WI38 (cell line): Measurements from ENCODE around the gene CCDC78.

Experiments
- H3K4me3 ChIP-seq: 2 replicates; pipeline ENCODE4 v1.5.1; 2011; ENCODE audit warnings: low read depth, mild to moderate bottlenecking, control low read depth, low read length
- TF ChIP-seq, protein P1 (sequence below): IDR thresholded peaks from 2 replicates; pipeline ENCODE4 v1.5.1; 2012; ENCODE audit warnings: low read depth, mild to moderate bottlenecking, control low read depth, low read length

CCDC78 gene

DNA sequence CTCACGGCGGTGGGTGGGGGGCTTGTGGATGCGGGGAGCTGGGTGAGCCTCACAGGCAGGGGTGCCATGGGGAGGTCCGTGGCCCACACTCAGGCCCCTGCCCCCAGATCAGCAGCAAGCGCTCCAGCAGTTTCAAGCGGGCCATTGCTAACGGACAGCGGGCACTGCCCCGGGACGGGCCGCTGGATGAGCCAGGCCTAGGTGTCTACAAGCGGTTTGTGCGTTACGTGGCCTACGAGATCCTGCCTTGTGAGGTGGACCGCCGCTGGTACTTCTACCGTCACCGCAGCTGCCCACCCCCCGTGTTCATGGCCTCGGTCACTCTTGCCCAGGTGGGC, 49.7 kb downstream of the CCDC78 start:
- TF ChIP-seq, protein P1, sequence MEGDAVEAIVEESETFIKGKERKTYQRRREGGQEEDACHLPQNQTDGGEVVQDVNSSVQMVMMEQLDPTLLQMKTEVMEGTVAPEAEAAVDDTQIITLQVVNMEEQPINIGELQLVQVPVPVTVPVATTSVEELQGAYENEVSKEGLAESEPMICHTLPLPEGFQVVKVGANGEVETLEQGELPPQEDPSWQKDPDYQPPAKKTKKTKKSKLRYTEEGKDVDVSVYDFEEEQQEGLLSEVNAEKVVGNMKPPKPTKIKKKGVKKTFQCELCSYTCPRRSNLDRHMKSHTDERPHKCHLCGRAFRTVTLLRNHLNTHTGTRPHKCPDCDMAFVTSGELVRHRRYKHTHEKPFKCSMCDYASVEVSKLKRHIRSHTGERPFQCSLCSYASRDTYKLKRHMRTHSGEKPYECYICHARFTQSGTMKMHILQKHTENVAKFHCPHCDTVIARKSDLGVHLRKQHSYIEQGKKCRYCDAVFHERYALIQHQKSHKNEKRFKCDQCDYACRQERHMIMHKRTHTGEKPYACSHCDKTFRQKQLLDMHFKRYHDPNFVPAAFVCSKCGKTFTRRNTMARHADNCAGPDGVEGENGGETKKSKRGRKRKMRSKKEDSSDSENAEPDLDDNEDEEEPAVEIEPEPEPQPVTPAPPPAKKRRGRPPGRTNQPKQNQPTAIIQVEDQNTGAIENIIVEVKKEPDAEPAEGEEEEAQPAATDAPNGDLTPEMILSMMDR: no peak
- no peak overlapping the region for H3K4me3 ChIP-seq

GRCh38 chr16:675884-676564, 50.2 kb downstream of the CCDC78 start:
- no peak overlapping the region for H3K4me3 ChIP-seq
- TF ChIP-seq, protein P1: no peak

DNA sequence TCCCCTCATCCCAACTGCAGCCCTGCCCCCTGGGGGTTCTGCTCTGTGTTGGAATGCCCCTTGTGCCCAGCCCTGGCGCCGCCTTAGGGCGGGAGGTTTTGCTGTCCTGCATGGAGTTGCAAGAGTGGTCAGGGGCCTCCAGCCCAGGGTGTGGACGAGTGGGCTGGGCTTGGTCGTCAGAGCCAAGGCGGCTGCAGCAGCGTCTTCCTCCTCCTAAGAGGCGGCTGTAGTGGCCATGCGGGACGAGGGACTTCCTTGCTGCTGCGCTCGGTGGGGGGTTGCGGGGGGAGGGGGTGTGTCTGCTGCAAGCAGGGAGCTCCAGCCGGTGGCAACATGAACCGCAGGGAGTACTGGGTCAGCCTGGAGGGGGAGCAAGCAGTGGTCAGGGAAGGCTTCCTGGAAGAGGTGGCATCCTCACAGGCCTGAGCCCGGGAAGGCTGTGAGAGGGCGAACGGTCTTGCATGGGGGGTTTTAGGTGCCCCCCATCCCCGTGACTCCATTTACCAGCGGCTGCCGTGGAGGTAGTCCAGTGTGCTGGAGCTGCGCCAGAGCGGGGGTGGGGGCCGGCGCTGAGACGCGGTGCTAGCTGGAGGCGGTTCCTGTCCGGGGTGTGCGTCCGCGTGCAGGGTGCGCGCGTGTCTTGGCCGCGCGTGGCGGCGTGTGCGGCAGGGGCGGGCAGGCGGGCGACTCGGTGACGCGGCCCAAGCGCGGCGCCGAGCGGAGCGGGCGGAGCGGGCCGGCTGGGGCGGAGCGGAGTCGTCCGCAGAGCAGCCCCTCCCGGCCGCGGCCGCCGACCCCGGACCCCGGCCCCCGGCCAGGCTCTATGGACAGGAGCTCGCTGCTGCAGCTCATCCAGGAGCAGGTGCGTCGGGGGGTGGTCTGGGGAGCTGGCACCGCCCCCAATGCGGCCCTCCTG, 51.0 kb downstream of the CCDC78 start, which contains the start of gene RHBDL1:
Gene RHBDL1 (plus strand): TSS at position 704 of the 916 bp plus-strand sequence. CDS start 120 bp downstream, at position 824.
- TF ChIP-seq, protein P1: no peak
- no peak within 1 kb of the TSS for H3K4me3 ChIP-seq

DNA sequence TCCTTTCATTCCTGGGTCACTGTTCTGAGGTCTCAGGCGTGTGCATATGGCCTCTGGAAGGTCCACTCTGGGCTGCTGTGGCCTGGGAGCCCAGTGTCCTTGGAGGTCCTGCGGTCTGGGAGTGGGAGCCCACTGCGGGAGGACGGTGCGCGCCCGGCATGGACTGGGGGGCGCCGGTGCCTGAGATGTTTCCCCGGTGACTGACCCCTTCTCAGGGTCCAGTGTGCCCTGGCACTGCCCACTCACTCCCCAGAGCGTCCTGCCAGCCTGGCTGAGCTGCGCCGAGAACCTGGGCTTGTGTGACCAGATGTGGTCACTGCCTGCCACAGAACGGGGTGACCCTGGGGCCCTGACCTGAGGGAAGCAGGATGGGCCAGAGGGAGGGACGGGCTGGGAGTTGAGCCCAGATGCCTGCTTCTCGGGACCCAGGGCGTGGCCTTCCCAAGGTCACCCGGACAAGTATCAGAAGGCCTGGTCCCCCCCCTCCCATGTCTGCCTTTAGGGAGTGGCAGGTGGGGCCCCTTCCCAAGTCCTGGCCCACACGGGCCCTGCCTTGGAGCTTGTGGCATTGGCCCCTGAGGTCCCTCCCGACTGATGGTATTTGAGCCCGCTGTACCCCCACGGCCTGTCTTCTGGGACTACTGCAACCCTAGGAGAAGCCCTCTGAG, 51.9 kb downstream of the CCDC78 start:
- no peak overlapping the region for H3K4me3 ChIP-seq
- TF ChIP-seq, protein P1: no peak

GRCh38 chr16:673399-673991, 52.7 kb downstream of the CCDC78 start:
- TF ChIP-seq, protein P1: no peak
- no peak overlapping the region for H3K4me3 ChIP-seq

- H3K4me3 ChIP-seq: no peak overlapping the region
- TF ChIP-seq, protein P1: no peak
Measured at GRCh38 chr16:672851-673250, 53.4 kb downstream of the CCDC78 start.
